HepG2 (cell line): ENCODE data around the gene TMEM260. TPM values are rescaled to one million over a fixed set of nuclear protein-coding genes. Genes with fewer than 3 reads are reported as not detected.

Experiments used
- ATAC-seq: fragments of 200-7000 bp; cut with Tn5 transposase; 3 replicates; pipeline ENCODE4 v1.9.1; 2020; ENCODE audit warnings: mild to moderate bottlenecking, moderate library complexity
- BruUV-seq: library from RNA; stranded (reverse); fragments of 400-500 nt; replicated peaks from 2 replicates; lab custom pipeline; 2021; lab: Mats Ljungman, UMichigan
- CTCF ChIA-PET: fragments of 300-600 bp; formaldehyde crosslinking; extraction: SDS; loops from one replicate; lab custom pipeline; 2021; ENCODE audit warnings: low total read pairs, inconsistent platforms, low intra/inter-chr PET ratio; lab: Yijun Ruan, JAX
- POLR2A ChIA-PET: fragments of 350-600 bp; sonication (Branson Sonifier 250); formaldehyde crosslinking; loops from one replicate; lab custom pipeline; 2020; ENCODE audit warnings: antibody characterized with exemption, inconsistent platforms; lab: Yijun Ruan, JAX
- DNase-seq: peaks from one replicate; pipeline ENCODE4 v3.0.0-alpha.2; 2015; ENCODE audit warnings: low spot score
- FAIRE-seq: peaks from 3 replicates; lab custom pipeline; 2011; peaks lifted over from hg19 to GRCh38; lab: Jason Lieb, UNC
- H2AFZ ChIP-seq: one replicate; pipeline ENCODE4 v1.6.1; 2011; ENCODE audit warnings: low read length, inconsistent platforms
- H3K27ac ChIP-seq: fragments of 300-600 bp; 3 replicates; pipeline ENCODE4 v1.8.0; 2011; ENCODE audit warnings: mixed run types, mild to moderate bottlenecking, mixed read lengths, low read length, inconsistent platforms; ENCODE audit not compliant: insufficient read depth; ENCODE audit errors: extremely low read length
- H3K27me3 ChIP-seq, 2 experiments: fragments of 200-600 bp in 1 of 2; 2 replicates in 1 of 2; 3 replicates in 1 of 2; pipeline versions ENCODE4 v1.6.0 to v1.8.0; 2011; ENCODE audit warnings: low read length in 2 of 2, mild to moderate bottlenecking in 2 of 2, moderate library complexity in 2 of 2, inconsistent platforms in 1 of 2; ENCODE audit not compliant: insufficient read depth in 2 of 2, control insufficient read depth in 1 of 2
- H3K36me3 ChIP-seq, 2 experiments: fragments of 200-600 bp in 1 of 2; replicated peaks in 1 of 2; 2 replicates in 1 of 2; 3 replicates in 1 of 2; pipeline versions ENCODE4 v1.5.1 to v1.8.0; 2011; ENCODE audit warnings: low read length in 2 of 2, inconsistent platforms in 1 of 2; ENCODE audit not compliant: insufficient read depth in 2 of 2, control insufficient read depth in 1 of 2
- H3K4me1 ChIP-seq: 2 replicates; pipeline ENCODE4 v1.5.1; 2012; ENCODE audit warnings: low read length, inconsistent platforms; ENCODE audit not compliant: insufficient read depth
- H3K4me2 ChIP-seq: 2 replicates; pipeline ENCODE4 v1.6.0; 2011; ENCODE audit warnings: low read depth, low read length, inconsistent platforms
- H3K4me3 ChIP-seq, 3 experiments: fragments of 200-600 bp in 1 of 3; sonication (generic), shearing (Covaris generic) in 1 of 3; replicated peaks in 1 of 3; 2 replicates each; pipeline ENCODE4 v1.5.1; 2011 to 2016; ENCODE audit warnings: low read length in 3 of 3, inconsistent platforms in 2 of 3, low read depth in 2 of 3, mild to moderate bottlenecking in 2 of 3, control low read depth in 1 of 3, mixed read lengths in 1 of 3; ENCODE audit not compliant: insufficient read depth in 1 of 3
- H3K79me2 ChIP-seq: one replicate; pipeline ENCODE4 v1.6.1; 2011; ENCODE audit warnings: low read length, inconsistent platforms; ENCODE audit not compliant: insufficient read depth
- H3K9ac ChIP-seq: 2 replicates; pipeline ENCODE4 v1.6.0; 2011; ENCODE audit warnings: mild to moderate bottlenecking, low read depth, low read length, inconsistent platforms; ENCODE audit not compliant: insufficient read depth
- H3K9me3 ChIP-seq: 2 replicates; pipeline ENCODE4 v1.5.1; 2012; ENCODE audit warnings: mild to moderate bottlenecking, low read length
- H4K20me1 ChIP-seq: 2 replicates; pipeline ENCODE4 v1.6.0; 2011; ENCODE audit warnings: inconsistent platforms, mild to moderate bottlenecking, low read length, moderate library complexity; ENCODE audit not compliant: insufficient read depth
- ARHGAP35 ChIP-seq: sonication (generic); formaldehyde crosslinking; IDR thresholded peaks from 2 replicates; pipeline ENCODE4 v1.9.0; 2022; ENCODE audit warnings: mild to moderate bottlenecking, inconsistent platforms, moderate library complexity, missing genetic modification reagents, borderline replicate concordance
- FOXJ3 ChIP-seq: sonication (generic); formaldehyde crosslinking; IDR thresholded peaks from 2 replicates; pipeline ENCODE4 v1.4.0; 2020; ENCODE audit warnings: missing genetic modification reagents, mild to moderate bottlenecking, borderline replicate concordance
- FOXO1 ChIP-seq: sonication (generic); formaldehyde crosslinking; IDR thresholded peaks from 2 replicates; pipeline ENCODE4 v1.4.0; 2020; ENCODE audit warnings: missing genetic modification reagents
- HMG20A ChIP-seq: IDR thresholded peaks from 2 replicates; pipeline ENCODE4 v1.6.1; 2016; ENCODE audit warnings: borderline replicate concordance
- KDM5A ChIP-seq: fragments of 200-600 bp; sonication (generic); IDR thresholded peaks from 2 replicates; pipeline ENCODE4 v1.7.0; 2018; ENCODE audit warnings: antibody characterized with exemption, mild to moderate bottlenecking, low read length, borderline replicate concordance
- MEIS2 ChIP-seq: sonication (generic); formaldehyde crosslinking; IDR thresholded peaks from 2 replicates; pipeline ENCODE4 v1.9.0; 2021; ENCODE audit warnings: mild to moderate bottlenecking, missing genetic modification reagents
- NFE2L2 ChIP-seq: fragments of 150-350 bp; IDR thresholded peaks from 2 replicates; pipeline ENCODE4 v1.6.1; 2014; ENCODE audit warnings: low read length
- NKX3-1 ChIP-seq: sonication (generic); formaldehyde crosslinking; IDR thresholded peaks from 2 replicates; pipeline ENCODE4 v1.5.0; 2020; ENCODE audit warnings: missing genetic modification reagents
- SMAD3 ChIP-seq: sonication (generic); formaldehyde crosslinking; IDR thresholded peaks from 2 replicates; pipeline ENCODE4 v1.4.0; 2020; ENCODE audit warnings: missing genetic modification reagents
- ZNF224 ChIP-seq: sonication (generic); formaldehyde crosslinking; IDR thresholded peaks from 2 replicates; pipeline ENCODE4 v1.5.0; 2020; ENCODE audit warnings: mild to moderate bottlenecking, missing genetic modification reagents
- ZNF546 ChIP-seq: sonication (generic); formaldehyde crosslinking; conservative IDR thresholded peaks from 2 replicates; pipeline ENCODE4 v1.8.1; 2023; ENCODE audit warnings: mild to moderate bottlenecking, missing genetic modification reagents
- ZNF672 ChIP-seq: sonication (generic); formaldehyde crosslinking; IDR thresholded peaks from 2 replicates; pipeline ENCODE4 v1.8.1; 2022; ENCODE audit warnings: missing genetic modification reagents
- ZNF724P ChIP-seq: sonication (generic); formaldehyde crosslinking; IDR thresholded peaks from 2 replicates; pipeline ENCODE4 v1.8.0; 2022; ENCODE audit warnings: missing genetic modification reagents, borderline replicate concordance
- ZNF883 ChIP-seq: sonication (generic); formaldehyde crosslinking; IDR thresholded peaks from 2 replicates; pipeline ENCODE4 v1.5.1; 2020; ENCODE audit warnings: mild to moderate bottlenecking, missing genetic modification reagents; ENCODE audit errors: not compliant biosample characterization
- WGBS: methylation state at CpG from one replicate; pipeline ENCODE4 v1.1.6; 2017; ENCODE audit warnings: low lambda C conversion rate; 5-methylcytosine and 5-hydroxymethylcytosine counted together
- in situ Hi-C: cut with HindIII; loops from 2 replicates; pipeline ENCODE4 v1.10.0; 2017; ENCODE audit warnings: low pct_unique_long_range_greater_than_20kb; ENCODE audit not compliant: extremely low pct_ligation_motif_present
- intact Hi-C: fragments of 100-400 bp; cut with micrococcal nuclease; formaldehyde crosslinking; loops from one replicate; pipeline ENCODE4 v1.10.0; 2022; ENCODE audit not compliant: unreplicated experiment
- polyA plus RNA-seq, 8 experiments: library from polyadenylated mRNA; depleted of rRNA in 3 of 8; stranded (reverse) in 7 of 8; unstranded in 1 of 8; fragments of >200 nt; fragmentation: Illumina TruSeq in 4 of 8; extraction: Trizol in 4 of 8; gene quantifications; 2 replicates each; pipeline versions ENCODE4 v1.2.1 to v1.2.3, GENCODE V29; 2011 to 2016; ENCODE audit warnings: low read depth in 4 of 8, missing spikeins in 1 of 8, mixed read lengths in 1 of 8; ENCODE audit not compliant: insufficient read depth in 1 of 8
- total RNA-seq, 5 experiments: library from RNA; depleted of rRNA; stranded (reverse); fragments of >200 nt; fragmentation: Illumina TruSeq; extraction: Trizol; gene quantifications; 2 replicates each; pipeline ENCODE4 v1.2.3, GENCODE V29; 2016; ENCODE audit warnings: low read depth in 1 of 5
- TF ChIP-seq, protein P1 (sequence below): sonication (generic); formaldehyde crosslinking; IDR thresholded peaks from 2 replicates; pipeline ENCODE4 v1.5.0; 2020; ENCODE audit warnings: missing genetic modification reagents, mild to moderate bottlenecking, borderline replicate concordance
- TF ChIP-seq, protein P2 (sequence below): sonication (generic); formaldehyde crosslinking; IDR thresholded peaks from 2 replicates; pipeline ENCODE4 v1.8.1; 2023; ENCODE audit warnings: mild to moderate bottlenecking, moderate library complexity, missing genetic modification reagents
- TF ChIP-seq, protein P3 (sequence below): sonication (generic); formaldehyde crosslinking; conservative IDR thresholded peaks from 2 replicates; pipeline ENCODE4 v1.4.0; 2020; ENCODE audit warnings: mild to moderate bottlenecking, missing genetic modification reagents, moderate library complexity

The TMEM260 gene
- total and polyA plus RNA-seq, 2 of the 13 experiments (the other 11 are each of a cell fraction or from before 2014, with no cell fraction given): 7.7 to 9.3 TPM

DNA sequence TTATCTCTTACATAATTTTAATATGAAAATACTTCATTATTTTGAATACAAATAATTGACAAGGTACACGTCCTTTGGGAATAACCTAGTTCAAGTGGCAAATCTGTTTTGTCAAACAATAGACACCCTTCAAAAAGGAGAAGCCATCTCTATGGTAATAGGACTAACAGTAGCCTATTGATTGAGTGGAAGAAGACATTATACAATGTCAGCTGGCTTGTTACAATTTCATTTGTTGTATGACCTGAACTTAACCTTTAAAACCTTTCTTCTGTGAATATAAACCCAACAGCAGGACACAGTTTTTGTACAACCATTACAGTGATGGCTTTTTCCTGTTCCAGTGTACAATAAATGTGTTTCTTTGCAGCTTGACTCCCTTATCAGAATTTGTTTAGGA is 8.1 kb downstream of the TMEM260 start:
- no peak overlapping the region for H3K27ac ChIP-seq
- H3K9ac ChIP-seq: no peak overlapping the region
- no peak overlapping the region for H3K4me2 ChIP-seq
- FAIRE-seq: no peak
- H2AFZ ChIP-seq: no peak overlapping the region
- ATAC-seq: no peak
- peaks cover 4% of the 10 kb centered on the region for H3K79me2 ChIP-seq
- intact Hi-C loops: no loop called here
- no peak overlapping the region for H3K4me3 ChIP-seq
- no TSS peak for BruUV-seq
- in situ Hi-C loops: no loop called here
- no peaks in the 10 kb centered on the region for H3K27me3 ChIP-seq
- POLR2A ChIA-PET: no interaction called here
- H3K4me1 ChIP-seq: peaks cover 25% of the 10 kb centered on the region
- no peaks in the 10 kb centered on the region for H3K36me3 ChIP-seq
- CTCF ChIA-PET: no interaction called here
- 98% methylated on average over 1 of the region's 1 CpG for WGBS
- no peaks in the 10 kb centered on the region; the same call in 1 of the 2 replicates for H4K20me1 ChIP-seq
- DNase-seq: no peak
- H3K9me3 ChIP-seq: no peaks in the 10 kb centered on the region
- TF ChIP-seq FOXO1 (CRISPR knock-in tag) (no peak), FOXJ3 (CRISPR knock-in tag) (no peak), ARHGAP35 (CRISPR knock-in tag) (no peak), NKX3-1 (CRISPR knock-in tag) (no peak), NFE2L2 (no peak), MEIS2 (CRISPR knock-in tag) (no peak), ZNF672 (no peak), ZNF224 (CRISPR knock-in tag) (no peak), ZNF546 (CRISPR knock-in tag) (no peak), ZNF724P (CRISPR knock-in tag) (no peak), ZNF883 (CRISPR knock-in tag) (no peak), HMG20A (CRISPR knock-in tag) (no peak), KDM5A (no peak), SMAD3 (CRISPR knock-in tag) (no peak)
- TF ChIP-seq, protein P1, sequence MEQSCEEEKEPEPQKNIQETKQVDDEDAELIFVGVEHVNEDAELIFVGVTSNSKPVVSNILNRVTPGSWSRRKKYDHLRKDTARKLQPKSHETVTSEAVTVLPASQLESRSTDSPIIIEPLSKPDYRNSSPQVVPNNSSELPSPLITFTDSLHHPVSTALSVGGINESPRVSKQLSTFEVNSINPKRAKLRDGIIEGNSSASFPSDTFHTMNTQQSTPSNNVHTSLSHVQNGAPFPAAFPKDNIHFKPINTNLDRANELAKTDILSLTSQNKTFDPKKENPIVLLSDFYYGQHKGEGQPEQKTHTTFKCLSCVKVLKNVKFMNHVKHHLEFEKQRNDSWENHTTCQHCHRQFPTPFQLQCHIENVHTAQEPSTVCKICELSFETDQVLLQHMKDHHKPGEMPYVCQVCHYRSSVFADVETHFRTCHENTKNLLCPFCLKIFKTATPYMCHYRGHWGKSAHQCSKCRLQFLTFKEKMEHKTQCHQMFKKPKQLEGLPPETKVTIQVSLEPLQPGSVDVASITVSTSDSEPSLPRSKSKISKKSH (CRISPR knock-in tag): no peak
- TF ChIP-seq, protein P2, sequence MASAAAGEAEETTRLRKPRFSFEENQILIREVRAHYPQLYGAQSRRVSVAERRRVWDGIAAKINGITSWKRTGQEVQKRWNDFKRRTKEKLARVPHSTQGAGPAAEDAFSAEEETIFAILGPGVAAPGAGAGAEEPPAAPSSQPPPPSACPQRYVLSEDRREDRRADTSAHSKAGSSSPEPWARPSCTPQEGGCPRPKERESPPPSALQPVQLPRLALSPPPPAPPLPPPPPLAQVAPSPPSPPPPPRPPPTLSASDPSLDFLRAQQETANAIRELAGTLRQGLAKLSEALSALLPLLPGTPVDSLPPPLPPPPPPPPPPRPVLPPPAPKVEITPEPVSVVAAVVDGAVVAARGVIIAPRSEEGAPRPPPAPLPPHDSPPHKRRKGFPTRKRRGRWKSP (CRISPR knock-in tag): no peak
- TF ChIP-seq, protein P3, sequence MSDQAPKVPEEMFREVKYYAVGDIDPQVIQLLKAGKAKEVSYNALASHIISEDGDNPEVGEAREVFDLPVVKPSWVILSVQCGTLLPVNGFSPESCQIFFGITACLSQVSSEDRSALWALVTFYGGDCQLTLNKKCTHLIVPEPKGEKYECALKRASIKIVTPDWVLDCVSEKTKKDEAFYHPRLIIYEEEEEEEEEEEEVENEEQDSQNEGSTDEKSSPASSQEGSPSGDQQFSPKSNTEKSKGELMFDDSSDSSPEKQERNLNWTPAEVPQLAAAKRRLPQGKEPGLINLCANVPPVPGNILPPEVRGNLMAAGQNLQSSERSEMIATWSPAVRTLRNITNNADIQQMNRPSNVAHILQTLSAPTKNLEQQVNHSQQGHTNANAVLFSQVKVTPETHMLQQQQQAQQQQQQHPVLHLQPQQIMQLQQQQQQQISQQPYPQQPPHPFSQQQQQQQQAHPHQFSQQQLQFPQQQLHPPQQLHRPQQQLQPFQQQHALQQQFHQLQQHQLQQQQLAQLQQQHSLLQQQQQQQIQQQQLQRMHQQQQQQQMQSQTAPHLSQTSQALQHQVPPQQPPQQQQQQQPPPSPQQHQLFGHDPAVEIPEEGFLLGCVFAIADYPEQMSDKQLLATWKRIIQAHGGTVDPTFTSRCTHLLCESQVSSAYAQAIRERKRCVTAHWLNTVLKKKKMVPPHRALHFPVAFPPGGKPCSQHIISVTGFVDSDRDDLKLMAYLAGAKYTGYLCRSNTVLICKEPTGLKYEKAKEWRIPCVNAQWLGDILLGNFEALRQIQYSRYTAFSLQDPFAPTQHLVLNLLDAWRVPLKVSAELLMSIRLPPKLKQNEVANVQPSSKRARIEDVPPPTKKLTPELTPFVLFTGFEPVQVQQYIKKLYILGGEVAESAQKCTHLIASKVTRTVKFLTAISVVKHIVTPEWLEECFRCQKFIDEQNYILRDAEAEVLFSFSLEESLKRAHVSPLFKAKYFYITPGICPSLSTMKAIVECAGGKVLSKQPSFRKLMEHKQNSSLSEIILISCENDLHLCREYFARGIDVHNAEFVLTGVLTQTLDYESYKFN (CRISPR knock-in tag): no peak
